ENCODE results near the gene VAC14.

GRCh38 chr16:70703041-70703834 lies 97.7 kb downstream of the VAC14 start:
- TF ChIP-seq CTCF (IDR thresholded peaks at IDR 0.05) (no peak), POLR2A (IDR thresholded peaks at IDR 0.05) (no peak)
